RWPE1 (cell line): ENCODE measurements around the gene SDHD.

ENCODE experiments used
- CTCF ChIA-PET: fragments of 350-600 bp; sonication (Branson Sonifier 250); formaldehyde crosslinking; extraction: SDS; loops from one replicate; lab custom pipeline; 2021; lab: Yijun Ruan, JAX
- POLR2A ChIA-PET: fragments of 400-600 bp; formaldehyde crosslinking; extraction: SDS; loops from one replicate; lab custom pipeline; 2020; ENCODE audit warnings: antibody characterized with exemption; ENCODE audit not compliant: low non-redundant PET; lab: Yijun Ruan, JAX
- DNase-seq: peaks from one replicate; pipeline ENCODE4 v3.0.0; 2012; ENCODE audit warnings: low spot score
- H3K27ac ChIP-seq: fragments of 450-650 bp; 2 replicates; pipeline ENCODE4 v1.5.1; 2017
- CTCF ChIP-seq: fragments of 450-650 bp; conservative IDR thresholded peaks from 2 replicates; pipeline ENCODE4 v1.5.1; 2017; ENCODE audit warnings: low read depth, mild to moderate bottlenecking

SDHD gene

GRCh38 chr11:112097734-112098528 is 11.3 kb downstream of the SDHD start:
- TF ChIP-seq CTCF, result no peak
- POLR2A ChIA-PET, result no interaction called here
- CTCF ChIA-PET, result interaction anchor here (0.9 to 1.1 kb wide), 2 partner anchors 15 to 116 kb away, joined by 3 to 4 read pairs; no protein-coding TSS in a partner anchor
- DNase-seq, result no peak
- H3K27ac ChIP-seq, result no peak overlapping the region

- POLR2A ChIA-PET, result no interaction called here
- H3K27ac ChIP-seq, result no peak overlapping the region
- CTCF ChIA-PET, result interaction anchor here (0.5 kb wide), 1 partner anchor 180 kb away, joined by 3 read pairs; no protein-coding TSS in a partner anchor
- DNase-seq, result no peak
- no peak for TF ChIP-seq CTCF
Measured at GRCh38 chr11:112100462-112100861, 13.8 kb downstream of the SDHD start.

GRCh38 chr11:112103446-112103845 is 16.8 kb downstream of the SDHD start:
- no peak overlapping the region for H3K27ac ChIP-seq
- POLR2A ChIA-PET, result no interaction called here
- TF ChIP-seq CTCF, result no peak
- CTCF ChIA-PET, result interaction anchor here (0.7 kb wide), 1 partner anchor 119 kb away, joined by 3 read pairs; no protein-coding TSS in a partner anchor
- no peak for DNase-seq

GRCh38 chr11:112106070-112106469 is 19.4 kb downstream of the SDHD start:
- TF ChIP-seq CTCF, result no peak
- ChIA-PET CTCF (interaction anchor here (0.7 kb wide), 1 partner anchor 756 kb away, joined by 3 read pairs; no protein-coding TSS in a partner anchor), POLR2A (no interaction called here)
- H3K27ac ChIP-seq, result no peak overlapping the region
- peak; percentile 53 for DNase-seq

GRCh38 chr11:112113539-112114457 is 27.1 kb downstream of the SDHD start:
- no peak overlapping the region for H3K27ac ChIP-seq
- ChIA-PET POLR2A (no interaction called here), CTCF (interaction anchor here (0.5 to 2.3 kb wide), 16 partner anchors 8 to 1500 kb away, joined by 3 to 13 read pairs (median 5); partner anchors contain the start of gene BCO2)
- peak; percentile 45 for TF ChIP-seq CTCF
- DNase-seq, result peak; percentile 48

- ChIA-PET CTCF (interaction anchor here (0.6 to 2.3 kb wide), 6 partner anchors 8 to 1021 kb away, joined by 4 to 13 read pairs (median 8); partner anchors contain the start of gene BCO2), POLR2A (no interaction called here)
- DNase-seq, result no peak
- TF ChIP-seq CTCF, result no peak
- H3K27ac ChIP-seq, result no peak overlapping the region
Measured at GRCh38 chr11:112114460-112114859, 27.8 kb downstream of the SDHD start.
